HepG2 (cell line): ENCODE data around the gene TCAP. TPM values are rescaled to one million over a fixed set of nuclear protein-coding genes. Genes with fewer than 3 reads are reported as not detected.

Experiments used
- ATAC-seq: fragments of 200-7000 bp; cut with Tn5 transposase; 3 replicates; pipeline ENCODE4 v1.9.1; 2020; ENCODE audit warnings: mild to moderate bottlenecking, moderate library complexity
- BruUV-seq: library from RNA; stranded (reverse); fragments of 400-500 nt; replicated peaks from 2 replicates; lab custom pipeline; 2021; lab: Mats Ljungman, UMichigan
- CTCF ChIA-PET: fragments of 300-600 bp; formaldehyde crosslinking; extraction: SDS; loops from one replicate; lab custom pipeline; 2021; ENCODE audit warnings: low total read pairs, inconsistent platforms, low intra/inter-chr PET ratio; lab: Yijun Ruan, JAX
- POLR2A ChIA-PET: fragments of 350-600 bp; sonication (Branson Sonifier 250); formaldehyde crosslinking; loops from one replicate; lab custom pipeline; 2020; ENCODE audit warnings: antibody characterized with exemption, inconsistent platforms; lab: Yijun Ruan, JAX
- DNase-seq: peaks from one replicate; pipeline ENCODE4 v3.0.0-alpha.2; 2015; ENCODE audit warnings: low spot score
- FAIRE-seq: peaks from 3 replicates; lab custom pipeline; 2011; peaks lifted over from hg19 to GRCh38; lab: Jason Lieb, UNC
- H2AFZ ChIP-seq: one replicate; pipeline ENCODE4 v1.6.1; 2011; ENCODE audit warnings: low read length, inconsistent platforms
- H3K27ac ChIP-seq: fragments of 300-600 bp; 3 replicates; pipeline ENCODE4 v1.8.0; 2011; ENCODE audit warnings: mixed run types, mild to moderate bottlenecking, mixed read lengths, low read length, inconsistent platforms; ENCODE audit not compliant: insufficient read depth; ENCODE audit errors: extremely low read length
- H3K27me3 ChIP-seq, 2 experiments: fragments of 200-600 bp in 1 of 2; 2 replicates in 1 of 2; 3 replicates in 1 of 2; pipeline versions ENCODE4 v1.6.0 to v1.8.0; 2011; ENCODE audit warnings: low read length in 2 of 2, mild to moderate bottlenecking in 2 of 2, moderate library complexity in 2 of 2, inconsistent platforms in 1 of 2; ENCODE audit not compliant: insufficient read depth in 2 of 2, control insufficient read depth in 1 of 2
- H3K36me3 ChIP-seq, 2 experiments: fragments of 200-600 bp in 1 of 2; replicated peaks in 1 of 2; 2 replicates in 1 of 2; 3 replicates in 1 of 2; pipeline versions ENCODE4 v1.5.1 to v1.8.0; 2011; ENCODE audit warnings: low read length in 2 of 2, inconsistent platforms in 1 of 2; ENCODE audit not compliant: insufficient read depth in 2 of 2, control insufficient read depth in 1 of 2
- H3K4me1 ChIP-seq: 2 replicates; pipeline ENCODE4 v1.5.1; 2012; ENCODE audit warnings: low read length, inconsistent platforms; ENCODE audit not compliant: insufficient read depth
- H3K4me2 ChIP-seq: 2 replicates; pipeline ENCODE4 v1.6.0; 2011; ENCODE audit warnings: low read depth, low read length, inconsistent platforms
- H3K4me3 ChIP-seq, 3 experiments: fragments of 200-600 bp in 1 of 3; sonication (generic), shearing (Covaris generic) in 1 of 3; replicated peaks in 1 of 3; 2 replicates each; pipeline ENCODE4 v1.5.1; 2011 to 2016; ENCODE audit warnings: low read length in 3 of 3, inconsistent platforms in 2 of 3, low read depth in 2 of 3, mild to moderate bottlenecking in 2 of 3, control low read depth in 1 of 3, mixed read lengths in 1 of 3; ENCODE audit not compliant: insufficient read depth in 1 of 3
- H3K79me2 ChIP-seq: one replicate; pipeline ENCODE4 v1.6.1; 2011; ENCODE audit warnings: low read length, inconsistent platforms; ENCODE audit not compliant: insufficient read depth
- H3K9ac ChIP-seq: 2 replicates; pipeline ENCODE4 v1.6.0; 2011; ENCODE audit warnings: mild to moderate bottlenecking, low read depth, low read length, inconsistent platforms; ENCODE audit not compliant: insufficient read depth
- H3K9me3 ChIP-seq: 2 replicates; pipeline ENCODE4 v1.5.1; 2012; ENCODE audit warnings: mild to moderate bottlenecking, low read length
- H4K20me1 ChIP-seq: 2 replicates; pipeline ENCODE4 v1.6.0; 2011; ENCODE audit warnings: inconsistent platforms, mild to moderate bottlenecking, low read length, moderate library complexity; ENCODE audit not compliant: insufficient read depth
- CBX2 ChIP-seq, 2 experiments: fragments of 200-600 bp in 1 of 2; sonication (generic); formaldehyde crosslinking in 1 of 2; IDR thresholded peaks; 2 replicates each; pipeline versions ENCODE4 v1.7.0 to v1.8.1; 2018 to 2022; ENCODE audit warnings: low read depth in 2 of 2, low read length in 1 of 2, mild to moderate bottlenecking in 1 of 2, missing genetic modification reagents in 1 of 2
- SMC3 ChIP-seq: IDR thresholded peaks from 2 replicates; pipeline ENCODE4 v1.6.1; 2011; ENCODE audit warnings: low read length, improper control_type of control experiment
- TFDP2 ChIP-seq: sonication (generic); formaldehyde crosslinking; IDR thresholded peaks from 2 replicates; pipeline ENCODE4 v1.4.0; 2020; ENCODE audit warnings: missing genetic modification reagents
- ZNF318 ChIP-seq: sonication (generic); formaldehyde crosslinking; IDR thresholded peaks from 2 replicates; pipeline ENCODE4 v1.4.0; 2020; ENCODE audit warnings: mild to moderate bottlenecking, missing genetic modification reagents
- ZNF382 ChIP-seq: sonication (generic); formaldehyde crosslinking; IDR thresholded peaks from 2 replicates; pipeline ENCODE4 v1.5.0; 2020; ENCODE audit warnings: missing genetic modification reagents, mild to moderate bottlenecking, borderline replicate concordance
- ZNF724P ChIP-seq: sonication (generic); formaldehyde crosslinking; IDR thresholded peaks from 2 replicates; pipeline ENCODE4 v1.8.0; 2022; ENCODE audit warnings: missing genetic modification reagents, borderline replicate concordance
- ZSCAN30 ChIP-seq: sonication (generic); formaldehyde crosslinking; IDR thresholded peaks from 2 replicates; pipeline ENCODE4 v1.5.0; 2020; ENCODE audit warnings: mild to moderate bottlenecking, missing genetic modification reagents
- WGBS: methylation state at CpG from one replicate; pipeline ENCODE4 v1.1.6; 2017; ENCODE audit warnings: low lambda C conversion rate; 5-methylcytosine and 5-hydroxymethylcytosine counted together
- in situ Hi-C: cut with HindIII; loops from 2 replicates; pipeline ENCODE4 v1.10.0; 2017; ENCODE audit warnings: low pct_unique_long_range_greater_than_20kb; ENCODE audit not compliant: extremely low pct_ligation_motif_present
- intact Hi-C: fragments of 100-400 bp; cut with micrococcal nuclease; formaldehyde crosslinking; loops from one replicate; pipeline ENCODE4 v1.10.0; 2022; ENCODE audit not compliant: unreplicated experiment
- polyA plus RNA-seq, 8 experiments: library from polyadenylated mRNA; depleted of rRNA in 3 of 8; stranded (reverse) in 7 of 8; unstranded in 1 of 8; fragments of >200 nt; fragmentation: Illumina TruSeq in 4 of 8; extraction: Trizol in 4 of 8; gene quantifications; 2 replicates each; pipeline versions ENCODE4 v1.2.1 to v1.2.3, GENCODE V29; 2011 to 2016; ENCODE audit warnings: low read depth in 4 of 8, missing spikeins in 1 of 8, mixed read lengths in 1 of 8; ENCODE audit not compliant: insufficient read depth in 1 of 8
- total RNA-seq, 5 experiments: library from RNA; depleted of rRNA; stranded (reverse); fragments of >200 nt; fragmentation: Illumina TruSeq; extraction: Trizol; gene quantifications; 2 replicates each; pipeline ENCODE4 v1.2.3, GENCODE V29; 2016; ENCODE audit warnings: low read depth in 1 of 5

Gene TCAP
- total and polyA plus RNA-seq, 2 of the 13 experiments (the other 11 are each of a cell fraction or from before 2014, with no cell fraction given): 0.24 to 0.65 TPM

- Histone ChIP-seq H3K9ac (no peak overlapping the region), H3K4me1 (peaks cover 60% of the 10 kb centered on the region), H3K36me3 (no peaks in the 10 kb centered on the region), H3K4me3 (no peak overlapping the region), H3K27me3 (peaks cover 16 to 63% of the 10 kb centered on the region in 2 experiments; a peak in 4 of 5 replicates), H3K4me2 (no peak overlapping the region), H3K79me2 (no peaks in the 10 kb centered on the region), H3K27ac (no peak overlapping the region), H4K20me1 (no peaks in the 10 kb centered on the region), H2AFZ (no peak overlapping the region), H3K9me3 (no peaks in the 10 kb centered on the region)
- intact Hi-C loops: no loop called here
- ChIA-PET CTCF (interaction anchor here (3.5 to 5.7 kb wide), 4 partner anchors 11 to 130 kb away, joined by 56 to 71 read pairs (median 64); partner anchors contain the start of gene STARD3), POLR2A (interaction anchor here (1.6 kb wide), 1 partner anchor 11 kb away, joined by 7 read pairs; the partner anchor contains the start of gene STARD3)
- no TSS peak for BruUV-seq
- no peak for DNase-seq
- no peak for ATAC-seq
- no peak for FAIRE-seq
- TF ChIP-seq ZSCAN30 (CRISPR knock-in tag) (no peak), ZNF382 (no peak), TFDP2 (no peak), CBX2 (IDR thresholded peaks at IDR 0.05; ENCODE audit: low read depth, low read length) (no peak), CBX2 (CRISPR knock-in tag; IDR thresholded peaks at IDR 0.05; ENCODE audit: low read depth) (no peak), ZNF724P (CRISPR knock-in tag) (no peak)
- in situ Hi-C loops: loop anchor here (5.0 kb wide), 3 partner anchors 48 to 128 kb away; no protein-coding TSS in a partner anchor
- 55% methylated on average over 8 of the region's 8 CpGs for WGBS
These were observed 40.8 kb upstream of the TCAP start for GRCh38 chr17:39624313-39624712.

GRCh38 chr17:39625198-39625785, 39.9 kb upstream of the TCAP start:
- BruUV-seq: no TSS peak
- ChIA-PET POLR2A (no interaction called here), CTCF (interaction anchor here (5.4 to 5.7 kb wide), 2 partner anchors 10 to 28 kb away, joined by 70 to 71 read pairs; partner anchors contain the start of gene STARD3)
- H3K79me2 ChIP-seq: no peaks in the 10 kb centered on the region
- ATAC-seq: no peak
- H3K9me3 ChIP-seq: no peaks in the 10 kb centered on the region
- intact Hi-C loops: no loop called here
- 24% methylated on average over 4 of the region's 5 CpGs for WGBS
- no peak overlapping the region for H3K27ac ChIP-seq
- H3K36me3 ChIP-seq: no peaks in the 10 kb centered on the region
- peaks cover 63% of the 10 kb centered on the region for H3K4me1 ChIP-seq
- no peak for DNase-seq
- FAIRE-seq: no peak
- H3K9ac ChIP-seq: no peak overlapping the region
- no peak overlapping the region for H3K4me3 ChIP-seq
- H3K4me2 ChIP-seq: no peak overlapping the region
- no peak overlapping the region for H2AFZ ChIP-seq
- in situ Hi-C loops: no loop called here
- peaks cover 17 to 69% of the 10 kb centered on the region in 2 experiments; a peak in 4 of 5 replicates for H3K27me3 ChIP-seq
- no peaks in the 10 kb centered on the region for H4K20me1 ChIP-seq
- TF ChIP-seq ZNF318 (CRISPR knock-in tag) (no peak), SMC3 (no peak)
